Measurements from ENCODE around the gene OR2W3.
A peak's percentile ranks its signal among the peaks of the same experiment; 100 is the strongest.

OR2W3 gene

GRCh38 chr1:247895163-247895637, at the start of gene OR2W3:
Gene OR2W3 (plus strand): TSS chr1:247895587. CDS start chr1:247895587, 0 bp downstream.
- DNase-seq (ENCODE audit: low read depth in 3 of 3): no peak

GRCh38 chr1:247845693-247846017, 49.7 kb upstream of the OR2W3 start:
- no peak for DNase-seq (ENCODE audit: low read depth in 3 of 3)

- DNase-seq (ENCODE audit: low read depth in 3 of 3): no peak
Observed at GRCh38 chr1:247848346-247848745, 47.0 kb upstream of the OR2W3 start.

- DNase-seq (ENCODE audit: low read depth in 3 of 3): no peak
Observed at GRCh38 chr1:247849616-247850015, 45.8 kb upstream of the OR2W3 start.

- no peak for DNase-seq (ENCODE audit: low read depth in 3 of 3)
Observed at GRCh38 chr1:247854899-247855545, 40.4 kb upstream of the OR2W3 start.

- no peak for DNase-seq (ENCODE audit: low read depth in 3 of 3)
Observed at GRCh38 chr1:247855911-247856310, 39.5 kb upstream of the OR2W3 start.

GRCh38 chr1:247857069-247857984, 38.1 kb upstream of the OR2W3 start, which contains the start of gene TRIM58:
Gene TRIM58 (plus strand): TSS chr1:247857187. CDS start chr1:247857247, 60 bp downstream.
- DNase-seq (ENCODE audit: low read depth in 3 of 3): peak in 1 of 3 experiments; percentile 25

- DNase-seq (ENCODE audit: low read depth in 3 of 3): no peak
Observed at GRCh38 chr1:247857985-247858619, 37.3 kb upstream of the OR2W3 start.

GRCh38 chr1:247862756-247863155, 32.6 kb upstream of the OR2W3 start:
- DNase-seq (ENCODE audit: low read depth in 3 of 3): no peak

GRCh38 chr1:247864644-247865043, 30.7 kb upstream of the OR2W3 start:
- DNase-seq (ENCODE audit: low read depth in 3 of 3): no peak

GRCh38 chr1:247865416-247865815, 30.0 kb upstream of the OR2W3 start:
- DNase-seq (ENCODE audit: low read depth in 3 of 3): no peak

- DNase-seq (ENCODE audit: low read depth in 3 of 3): no peak
Observed at GRCh38 chr1:247883346-247883745, 12.0 kb upstream of the OR2W3 start.

- no peak for DNase-seq (ENCODE audit: low read depth in 3 of 3)
Observed at GRCh38 chr1:247884797-247885413, 10.5 kb upstream of the OR2W3 start.

- DNase-seq (ENCODE audit: low read depth in 3 of 3): no peak
Observed at GRCh38 chr1:247895976-247896375, 589 bp downstream of the OR2W3 start.

- DNase-seq (ENCODE audit: low read depth in 3 of 3): no peak
Observed at GRCh38 chr1:247904122-247904521, 8.7 kb downstream of the OR2W3 start.

- no peak for DNase-seq (ENCODE audit: low read depth in 3 of 3)
Observed at GRCh38 chr1:247905181-247905580, 9.8 kb downstream of the OR2W3 start.

- DNase-seq (ENCODE audit: low read depth in 3 of 3): peak in 1 of 3 experiments; percentile 3
Observed at GRCh38 chr1:247905910-247906503, 10.6 kb downstream of the OR2W3 start.

- no peak for DNase-seq (ENCODE audit: low read depth in 3 of 3)
Observed at GRCh38 chr1:247906504-247907047, 11.2 kb downstream of the OR2W3 start.

- DNase-seq (ENCODE audit: low read depth in 3 of 3): no peak
Observed at GRCh38 chr1:247908766-247909165, 13.4 kb downstream of the OR2W3 start.

- DNase-seq (ENCODE audit: low read depth in 3 of 3): no peak
Observed at GRCh38 chr1:247913786-247914185, 18.4 kb downstream of the OR2W3 start.
